ENCODE measurements around the gene SRD5A1. TPM values are rescaled to one million over a fixed set of nuclear protein-coding genes. Genes with fewer than 3 reads are reported as not detected.

SRD5A1 gene
- total RNA-seq, 1 experiment from 2014 or later, result 29.9 TPM

DNA sequence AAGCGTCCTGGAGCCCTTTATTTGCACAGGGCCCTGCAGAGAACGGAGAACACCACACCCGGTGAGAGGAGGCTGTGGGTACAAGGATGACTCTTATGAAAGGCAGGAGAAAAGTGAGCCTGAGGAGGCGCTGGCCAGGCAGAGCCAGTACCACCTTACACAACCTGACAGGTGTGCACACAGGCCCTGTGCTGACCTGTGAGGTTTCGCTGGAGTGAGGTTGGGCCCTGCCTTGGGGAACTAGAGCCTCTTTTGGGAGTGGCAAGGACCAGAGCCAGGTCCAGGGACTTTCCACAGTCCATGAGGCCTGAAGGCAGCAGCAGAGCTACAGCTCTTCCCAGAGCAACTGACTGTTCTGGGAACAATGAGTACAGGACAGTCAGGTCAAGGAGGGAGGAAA is 3.1 kb downstream of the SRD5A1 start:
- H3K79me1 ChIP-seq (ENCODE audit: insufficient read depth, low read depth, low read length, poor library complexity, severe bottlenecking), result no peaks in the 10 kb centered on the region
- H2AK5ac ChIP-seq (ENCODE audit: insufficient read length, low read length), result no peak overlapping the region
- H2BK5ac ChIP-seq (ENCODE audit: insufficient read length, low read length), result no peak overlapping the region
- H3K4ac ChIP-seq (ENCODE audit: low read depth, low read length), result no peak overlapping the region
- no peak overlapping the region for H3K56ac ChIP-seq (ENCODE audit: insufficient read length, low read depth, low read length)
- no peak overlapping the region for H2AFZ ChIP-seq (ENCODE audit: low read length)
- no peak overlapping the region for H3K23ac ChIP-seq (ENCODE audit: insufficient read length, low read depth, low read length)
- no peaks in the 10 kb centered on the region for H3K9me3 ChIP-seq (ENCODE audit: control insufficient read depth, low read depth, low read length)
- Mint-ChIP-seq H3K4me1 (peaks cover 18 to 26% of the 10 kb centered on the region in 2 experiments), H3K4me3 (no peak overlapping the region; a peak in 1 of 5 replicates), H3K36me3 (ENCODE audit: insufficient read depth in 1 of 3, low read depth in 3 of 3) (peaks cover 5 to 12% (median 7%) of the 10 kb centered on the region in 3 experiments), H3K9me3 (no peaks in the 10 kb centered on the region), H3K27me3 (ENCODE audit: low read depth) (no peaks in the 10 kb centered on the region; the same call in 1 of the 2 replicates), H3K27ac (no peak overlapping the region)
- H2BK12ac ChIP-seq (ENCODE audit: insufficient read length, low read depth, low read length), result no peak overlapping the region
- H3T11ph ChIP-seq (ENCODE audit: low read length), result no peak overlapping the region
- TF ChIP-seq, protein P1, sequence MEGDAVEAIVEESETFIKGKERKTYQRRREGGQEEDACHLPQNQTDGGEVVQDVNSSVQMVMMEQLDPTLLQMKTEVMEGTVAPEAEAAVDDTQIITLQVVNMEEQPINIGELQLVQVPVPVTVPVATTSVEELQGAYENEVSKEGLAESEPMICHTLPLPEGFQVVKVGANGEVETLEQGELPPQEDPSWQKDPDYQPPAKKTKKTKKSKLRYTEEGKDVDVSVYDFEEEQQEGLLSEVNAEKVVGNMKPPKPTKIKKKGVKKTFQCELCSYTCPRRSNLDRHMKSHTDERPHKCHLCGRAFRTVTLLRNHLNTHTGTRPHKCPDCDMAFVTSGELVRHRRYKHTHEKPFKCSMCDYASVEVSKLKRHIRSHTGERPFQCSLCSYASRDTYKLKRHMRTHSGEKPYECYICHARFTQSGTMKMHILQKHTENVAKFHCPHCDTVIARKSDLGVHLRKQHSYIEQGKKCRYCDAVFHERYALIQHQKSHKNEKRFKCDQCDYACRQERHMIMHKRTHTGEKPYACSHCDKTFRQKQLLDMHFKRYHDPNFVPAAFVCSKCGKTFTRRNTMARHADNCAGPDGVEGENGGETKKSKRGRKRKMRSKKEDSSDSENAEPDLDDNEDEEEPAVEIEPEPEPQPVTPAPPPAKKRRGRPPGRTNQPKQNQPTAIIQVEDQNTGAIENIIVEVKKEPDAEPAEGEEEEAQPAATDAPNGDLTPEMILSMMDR (conservative IDR thresholded peaks at IDR 0.05), result no peak
- WGBS (ENCODE audit: extremely low coverage, insufficient read length, low lambda C conversion rate), result no CpG with 5 or more reads among the region's 5 CpGs
- H3K14ac ChIP-seq (ENCODE audit: insufficient read depth, low read length), result no peak overlapping the region
- H2BK120ac ChIP-seq (ENCODE audit: low read depth, low read length, poor library complexity, severe bottlenecking), result no peak overlapping the region
- no peak overlapping the region for H4K91ac ChIP-seq (ENCODE audit: insufficient read length, low read depth, low read length)
- peaks cover 12% of the 10 kb centered on the region; the same call in 1 of the 2 replicates for H3K79me2 ChIP-seq (ENCODE audit: insufficient read depth, low read length)
- H3K23me2 ChIP-seq (ENCODE audit: insufficient read length, low read depth, low read length, poor library complexity, severe bottlenecking), result peaks cover 3% of the 10 kb centered on the region
- no peak overlapping the region for H3K4me2 ChIP-seq (ENCODE audit: insufficient read depth, insufficient read length, low read length)
- no peaks in the 10 kb centered on the region for H4K20me1 ChIP-seq (ENCODE audit: control insufficient read depth, insufficient read depth, insufficient read length)
- no peak overlapping the region for H4K8ac ChIP-seq (replicated peaks; ENCODE audit: insufficient read length, low read depth, low read length)
- no peak overlapping the region for H4K5ac ChIP-seq (ENCODE audit: insufficient read length, low read depth, low read length)
- H3K27me3 ChIP-seq (ENCODE audit: insufficient read depth, low read length), result no peaks in the 10 kb centered on the region
- no peak overlapping the region for H2BK20ac ChIP-seq (ENCODE audit: low read depth, low read length, poor library complexity, severe bottlenecking)
- H3K9ac ChIP-seq (ENCODE audit: extremely low read depth, insufficient read length, low read length), result no peak overlapping the region
- no peak for DNase-seq
- no peak overlapping the region for H3K18ac ChIP-seq (ENCODE audit: insufficient read length, low read depth, low read length)
- H3K4me1 ChIP-seq (ENCODE audit: insufficient read depth, low read length), result no peaks in the 10 kb centered on the region
- H2BK15ac ChIP-seq (ENCODE audit: low read depth, low read length), result no peak overlapping the region
- no peak overlapping the region for H3K27ac ChIP-seq (ENCODE audit: insufficient read length, low read depth, low read length)

Data from H9 (cell line).